IPS-18a (cell line): ENCODE measurements around the gene EFCAB10.
"Not testable (repeated sequence)": the region's sequence is repeated elsewhere in the genome, so short reads cannot be mapped to it uniquely, and the experiment has no call there.

Experiments used
- H3K27ac ChIP-seq: one replicate; pipeline ENCODE4 v1.5.1; 2013; ENCODE audit warnings: low read length
- H3K27me3 ChIP-seq: one replicate; pipeline ENCODE4 v1.6.1; 2013; ENCODE audit warnings: mild to moderate bottlenecking, low read length; ENCODE audit not compliant: control insufficient read depth, insufficient read depth
- H3K36me3 ChIP-seq: one replicate; pipeline ENCODE4 v1.6.1; 2013; ENCODE audit warnings: low read depth, low read length; ENCODE audit not compliant: control insufficient read depth
- H3K4me1 ChIP-seq: one replicate; pipeline ENCODE4 v1.6.1; 2013; ENCODE audit warnings: low read depth, low read length; ENCODE audit not compliant: control insufficient read depth
- H3K4me3 ChIP-seq: one replicate; pipeline ENCODE4 v1.5.1; 2013; ENCODE audit warnings: low read length
- H3K9ac ChIP-seq: one replicate; pipeline ENCODE4 v1.6.1; 2013; ENCODE audit warnings: mild to moderate bottlenecking, low read length, moderate library complexity
- H3K9me3 ChIP-seq: one replicate; pipeline ENCODE4 v1.6.1; 2013; ENCODE audit warnings: low read depth, low read length; ENCODE audit not compliant: control insufficient read depth

EFCAB10 gene

GRCh38 chr7:105567821-105568220, 13.5 kb downstream of the EFCAB10 start:
- Histone ChIP-seq H3K9ac (no peak overlapping the region), H3K9me3 (no peaks in the 10 kb centered on the region), H3K4me3 (no peak overlapping the region), H3K27me3 (no peaks in the 10 kb centered on the region), H3K27ac (no peak overlapping the region), H3K36me3 (peaks cover 42% of the 10 kb centered on the region), H3K4me1 (no peaks in the 10 kb centered on the region)

- H3K36me3 ChIP-seq: peaks cover 42% of the 10 kb centered on the region
- no peak overlapping the region for H3K9ac ChIP-seq
- no peaks in the 10 kb centered on the region for H3K4me1 ChIP-seq
- H3K27me3 ChIP-seq: no peaks in the 10 kb centered on the region
- no peak overlapping the region for H3K27ac ChIP-seq
- H3K9me3 ChIP-seq: no peaks in the 10 kb centered on the region
- no peak overlapping the region for H3K4me3 ChIP-seq
Measured at GRCh38 chr7:105567024-105567423, 14.3 kb downstream of the EFCAB10 start.

- H3K27me3 ChIP-seq: no peaks in the 10 kb centered on the region
- H3K27ac ChIP-seq: no peak overlapping the region
- no peak overlapping the region for H3K4me3 ChIP-seq
- no peaks in the 10 kb centered on the region for H3K9me3 ChIP-seq
- H3K36me3 ChIP-seq: peaks cover 42% of the 10 kb centered on the region
- no peak overlapping the region for H3K9ac ChIP-seq
- no peaks in the 10 kb centered on the region for H3K4me1 ChIP-seq
Measured at GRCh38 chr7:105565190-105565589, 16.1 kb downstream of the EFCAB10 start.

GRCh38 chr7:105559926-105560325, 21.4 kb downstream of the EFCAB10 start:
- Histone ChIP-seq H3K27me3 (no peaks in the 10 kb centered on the region), H3K27ac (no peak overlapping the region), H3K9ac (no peak overlapping the region), H3K4me3 (no peak overlapping the region), H3K4me1 (no peaks in the 10 kb centered on the region), H3K36me3 (peaks cover 30% of the 10 kb centered on the region), H3K9me3 (no peaks in the 10 kb centered on the region)

GRCh38 chr7:105538339-105538738, 43.0 kb downstream of the EFCAB10 start:
- Histone ChIP-seq H3K9me3 (no peaks in the 10 kb centered on the region), H3K4me3 (no peak overlapping the region), H3K9ac (no peak overlapping the region), H3K36me3 (peaks cover 30% of the 10 kb centered on the region), H3K27ac (no peak overlapping the region), H3K4me1 (no peaks in the 10 kb centered on the region), H3K27me3 (no peaks in the 10 kb centered on the region)

- H3K4me3 ChIP-seq: peak overlapping the region; percentile 99
- peaks cover 7% of the 10 kb centered on the region for H3K4me1 ChIP-seq
- no peak overlapping the region for H3K27ac ChIP-seq
- peaks cover 7% of the 10 kb centered on the region for H3K36me3 ChIP-seq
- H3K9me3 ChIP-seq: no peaks in the 10 kb centered on the region
- H3K9ac ChIP-seq: peak overlapping the region; percentile 87
- no peaks in the 10 kb centered on the region for H3K27me3 ChIP-seq
Measured at GRCh38 chr7:105532709-105533460, 48.4 kb downstream of the EFCAB10 start.

- Histone ChIP-seq H3K27me3 (no peaks in the 10 kb centered on the region), H3K4me3 (peak within 1 kb of the TSS; percentile 99), H3K9me3 (no peaks in the 10 kb centered on the region), H3K4me1 (peaks cover 7% of the 10 kb centered on the region), H3K36me3 (peaks cover 4% of the 10 kb centered on the region), H3K27ac (peak within 1 kb of the TSS; percentile 64), H3K9ac (peak within 1 kb of the TSS; percentile 87)
Measured at GRCh38 chr7:105531792-105532671, 49.3 kb downstream of the EFCAB10 start, which contains the start of gene RINT1. RINT1 (plus strand) TSS chr7:105532201; CDS start chr7:105532316, 115 bp downstream.

- Histone ChIP-seq H3K27me3 (no peaks in the 10 kb centered on the region), H3K27ac (no peak overlapping the region), H3K9ac (no peak overlapping the region), H3K4me1 (peaks cover 7% of the 10 kb centered on the region), H3K9me3 (no peaks in the 10 kb centered on the region), H3K36me3 (no peaks in the 10 kb centered on the region), H3K4me3 (no peak overlapping the region)
Measured at GRCh38 chr7:105530546-105530945, 50.7 kb downstream of the EFCAB10 start.

- H3K27me3 ChIP-seq: no peaks in the 10 kb centered on the region
- H3K27ac ChIP-seq: no peak overlapping the region
- H3K36me3 ChIP-seq: no peaks in the 10 kb centered on the region
- no peak overlapping the region for H3K9ac ChIP-seq
- H3K9me3 ChIP-seq: no peaks in the 10 kb centered on the region
- H3K4me1 ChIP-seq: peaks cover 7% of the 10 kb centered on the region
- no peak overlapping the region for H3K4me3 ChIP-seq
Measured at GRCh38 chr7:105530126-105530525, 51.2 kb downstream of the EFCAB10 start.

- H3K4me1 ChIP-seq, H3K9me3 ChIP-seq, H3K27me3 ChIP-seq, H3K9ac ChIP-seq, H3K36me3 ChIP-seq, H3K27ac ChIP-seq, H3K4me3 ChIP-seq: not testable (repeated sequence)
Measured at GRCh38 chr7:105527737-105528136, 53.6 kb downstream of the EFCAB10 start.

- Histone ChIP-seq H3K36me3 (peaks cover under 1% of the 10 kb centered on the region), H3K27ac (no peak overlapping the region), H3K9ac (no peak overlapping the region), H3K4me3 (no peak overlapping the region), H3K4me1 (no peaks in the 10 kb centered on the region), H3K27me3 (peaks cover 3% of the 10 kb centered on the region), H3K9me3 (no peaks in the 10 kb centered on the region)
Measured at GRCh38 chr7:105524840-105525239, 56.5 kb downstream of the EFCAB10 start.
